ENCODE data around the gene PCLAF.

DNA sequence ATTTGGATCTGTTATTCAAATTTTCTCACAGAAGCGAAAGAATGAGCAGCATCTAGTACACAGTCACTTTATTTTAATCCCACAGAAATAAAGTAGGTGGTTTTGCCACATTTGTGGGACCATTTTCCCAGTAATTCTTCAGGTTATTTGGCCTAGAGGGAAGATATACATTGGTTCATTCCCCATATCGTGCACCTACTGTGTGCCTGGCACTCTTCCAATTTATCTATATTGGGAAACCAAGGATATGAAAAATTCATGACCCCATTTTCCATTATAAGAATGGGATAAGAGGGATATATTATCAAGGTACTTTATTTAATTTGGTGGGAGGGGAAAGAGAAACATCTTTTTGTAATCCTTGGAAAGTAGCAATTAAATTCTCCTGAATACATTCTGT, 41.5 kb upstream of the PCLAF start:
- TF ChIP-seq, protein P1, sequence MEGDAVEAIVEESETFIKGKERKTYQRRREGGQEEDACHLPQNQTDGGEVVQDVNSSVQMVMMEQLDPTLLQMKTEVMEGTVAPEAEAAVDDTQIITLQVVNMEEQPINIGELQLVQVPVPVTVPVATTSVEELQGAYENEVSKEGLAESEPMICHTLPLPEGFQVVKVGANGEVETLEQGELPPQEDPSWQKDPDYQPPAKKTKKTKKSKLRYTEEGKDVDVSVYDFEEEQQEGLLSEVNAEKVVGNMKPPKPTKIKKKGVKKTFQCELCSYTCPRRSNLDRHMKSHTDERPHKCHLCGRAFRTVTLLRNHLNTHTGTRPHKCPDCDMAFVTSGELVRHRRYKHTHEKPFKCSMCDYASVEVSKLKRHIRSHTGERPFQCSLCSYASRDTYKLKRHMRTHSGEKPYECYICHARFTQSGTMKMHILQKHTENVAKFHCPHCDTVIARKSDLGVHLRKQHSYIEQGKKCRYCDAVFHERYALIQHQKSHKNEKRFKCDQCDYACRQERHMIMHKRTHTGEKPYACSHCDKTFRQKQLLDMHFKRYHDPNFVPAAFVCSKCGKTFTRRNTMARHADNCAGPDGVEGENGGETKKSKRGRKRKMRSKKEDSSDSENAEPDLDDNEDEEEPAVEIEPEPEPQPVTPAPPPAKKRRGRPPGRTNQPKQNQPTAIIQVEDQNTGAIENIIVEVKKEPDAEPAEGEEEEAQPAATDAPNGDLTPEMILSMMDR (IDR thresholded peaks at IDR 0.05; ENCODE audit: control extremely low read depth in 1 of 3, insufficient read depth in 1 of 3, low read depth in 1 of 3, low read length in 3 of 3): no peak
- TF ChIP-seq MAFK (IDR thresholded peaks at IDR 0.05; ENCODE audit: low read depth, low read length): no peak
- TF ChIP-seq RBBP5 (IDR thresholded peaks at IDR 0.05; ENCODE audit: borderline replicate concordance, low read depth, low read length): no peak
- no peak for TF ChIP-seq JUN (IDR thresholded peaks at IDR 0.05; ENCODE audit: low read depth, low read length)

All from H1 (cell line).